WTC11 (cell line): ENCODE measurements around the gene STRAP. TPM values are rescaled to one million over a fixed set of nuclear protein-coding genes. Genes with fewer than 3 reads are reported as not detected.

Experiments
- ATAC-seq: fragments of 200-7000 bp; cut with Tn5 transposase; 2 replicates; pipeline ENCODE4 v1.10.0; 2021; ENCODE audit warnings: mild to moderate bottlenecking, moderate library complexity
- CTCF ChIA-PET: fragments of 300-600 bp; sonication (Branson Sonifier 250); formaldehyde crosslinking; loops from one replicate; lab custom pipeline; 2021; ENCODE audit warnings: antibody characterized with exemption; lab: Charles Lee
- POLR2A ChIA-PET: fragments of 350-600 bp; sonication (Branson Sonifier 250); formaldehyde crosslinking; loops from one replicate; lab custom pipeline; 2021; ENCODE audit warnings: antibody characterized with exemption; lab: Charles Lee
- DNase-seq: peaks from one replicate; pipeline ENCODE4 v3.0.0; 2021; ENCODE audit warnings: low spot score
- H3K27ac Mint-ChIP-seq: 2 replicates; pipeline ENCODE4 v1.8.0; 2021; ENCODE audit warnings: mixed read lengths
- H3K27me3 Mint-ChIP-seq: 2 replicates; pipeline ENCODE4 v1.8.0; 2021; ENCODE audit warnings: low read depth, mild to moderate bottlenecking, moderate library complexity, mixed read lengths
- H3K36me3 Mint-ChIP-seq: 2 replicates; pipeline ENCODE4 v1.8.0; 2021; ENCODE audit warnings: mixed read lengths
- H3K4me1 Mint-ChIP-seq: 2 replicates; pipeline ENCODE4 v1.8.0; 2022; ENCODE audit warnings: mixed read lengths
- H3K4me3 Mint-ChIP-seq: 2 replicates; pipeline ENCODE4 v1.8.0; 2021; ENCODE audit warnings: mild to moderate bottlenecking, moderate library complexity, mixed read lengths
- H3K9me3 Mint-ChIP-seq: 2 replicates; pipeline ENCODE4 v1.8.0; 2021; ENCODE audit warnings: mixed read lengths
- GTF2I ChIP-seq: fragments of 250-450 bp; sonication (Bioruptor Pico); conservative IDR thresholded peaks from 2 replicates; pipeline ENCODE4 v1.4.0; 2021; ENCODE audit warnings: mild to moderate bottlenecking
- KAT7 ChIP-seq: sonication (generic); formaldehyde crosslinking; IDR thresholded peaks from 2 replicates; pipeline ENCODE4 v1.8.1; 2023; ENCODE audit warnings: missing genetic modification reagents, mild to moderate bottlenecking, borderline replicate concordance
- MYBL2 ChIP-seq: sonication (generic); formaldehyde crosslinking; IDR thresholded peaks from 2 replicates; pipeline ENCODE4 v1.8.1; 2023; ENCODE audit warnings: mild to moderate bottlenecking, moderate library complexity, missing genetic modification reagents
- NR1H2 ChIP-seq: sonication (generic); formaldehyde crosslinking; IDR thresholded peaks from 2 replicates; pipeline ENCODE4 v1.9.0; 2021; ENCODE audit warnings: mild to moderate bottlenecking, moderate library complexity, missing genetic modification reagents
- RELA ChIP-seq: sonication (generic); formaldehyde crosslinking; IDR thresholded peaks from 2 replicates; pipeline ENCODE4 v1.8.1; 2022; ENCODE audit warnings: missing genetic modification reagents, mild to moderate bottlenecking, borderline replicate concordance
- SMAD3 ChIP-seq: sonication (generic); formaldehyde crosslinking; IDR thresholded peaks from 2 replicates; pipeline ENCODE4 v1.8.0; 2022; ENCODE audit warnings: missing genetic modification reagents, mild to moderate bottlenecking, borderline replicate concordance
- SP1 ChIP-seq: sonication (generic); formaldehyde crosslinking; conservative IDR thresholded peaks from 2 replicates; pipeline ENCODE4 v1.8.1; 2022; ENCODE audit warnings: missing genetic modification reagents
- TCF7 ChIP-seq: sonication (generic); formaldehyde crosslinking; IDR thresholded peaks from 2 replicates; pipeline ENCODE4 v1.8.0; 2022; ENCODE audit warnings: mild to moderate bottlenecking, low read depth, missing genetic modification reagents, moderate library complexity
- total RNA-seq: library from RNA; stranded (reverse); gene quantifications from 3 replicates; pipeline ENCODE4 v1.2.3, GENCODE V29; 2021
- TF ChIP-seq, protein P1 (sequence below): sonication (generic); formaldehyde crosslinking; IDR thresholded peaks from 2 replicates; pipeline ENCODE4 v1.8.0; 2022; ENCODE audit warnings: mild to moderate bottlenecking, missing genetic modification reagents
- TF ChIP-seq, protein P2 (sequence below): sonication (generic); formaldehyde crosslinking; IDR thresholded peaks from 2 replicates; pipeline ENCODE4 v1.8.0; 2022; ENCODE audit warnings: missing genetic modification reagents
- TF ChIP-seq, protein P3 (sequence below): sonication (generic); formaldehyde crosslinking; IDR thresholded peaks from 2 replicates; pipeline ENCODE4 v1.8.0; 2022; ENCODE audit warnings: mild to moderate bottlenecking, missing genetic modification reagents
- TF ChIP-seq, protein P4 (sequence below): fragments of 250-450 bp; sonication (Bioruptor Pico); IDR thresholded peaks from 2 replicates; pipeline ENCODE4 v1.8.0; 2021; ENCODE audit warnings: mild to moderate bottlenecking
- TF ChIP-seq, protein P5 (sequence below): sonication (generic); formaldehyde crosslinking; IDR thresholded peaks from 2 replicates; pipeline ENCODE4 v1.8.0; 2022; ENCODE audit warnings: mild to moderate bottlenecking, missing genetic modification reagents
- TF ChIP-seq, protein P6 (sequence below): sonication (generic); formaldehyde crosslinking; IDR thresholded peaks from 2 replicates; pipeline ENCODE4 v1.8.1; 2023; ENCODE audit warnings: mild to moderate bottlenecking, missing genetic modification reagents, moderate library complexity
- TF ChIP-seq, protein P7 (sequence below): sonication (generic); formaldehyde crosslinking; IDR thresholded peaks from 2 replicates; pipeline ENCODE4 v1.8.1; 2022; ENCODE audit warnings: mild to moderate bottlenecking, moderate library complexity, missing genetic modification reagents

Gene STRAP
- total RNA-seq, 1 experiment from 2014 or later = 221 TPM

DNA sequence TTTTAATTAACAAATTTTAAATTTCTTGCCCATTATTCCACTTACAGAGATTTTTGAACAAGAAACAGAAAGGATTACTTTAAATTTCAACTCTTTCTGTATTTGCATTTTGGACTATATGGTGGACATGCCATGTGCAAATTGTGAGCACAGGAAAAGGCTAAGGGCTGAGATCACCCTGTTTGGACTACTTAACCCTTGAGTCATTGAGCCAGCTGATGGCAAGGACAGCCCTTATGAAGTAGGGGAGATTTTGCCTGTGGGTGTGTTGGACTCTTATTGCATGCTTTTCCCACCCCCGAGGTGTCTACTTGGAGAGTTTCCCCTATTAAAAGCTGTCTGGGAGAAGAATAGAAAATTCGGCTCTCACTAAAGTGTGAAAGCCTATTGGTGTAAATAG, 46.2 kb downstream of the STRAP start (continued):
- TF ChIP-seq, protein P1, sequence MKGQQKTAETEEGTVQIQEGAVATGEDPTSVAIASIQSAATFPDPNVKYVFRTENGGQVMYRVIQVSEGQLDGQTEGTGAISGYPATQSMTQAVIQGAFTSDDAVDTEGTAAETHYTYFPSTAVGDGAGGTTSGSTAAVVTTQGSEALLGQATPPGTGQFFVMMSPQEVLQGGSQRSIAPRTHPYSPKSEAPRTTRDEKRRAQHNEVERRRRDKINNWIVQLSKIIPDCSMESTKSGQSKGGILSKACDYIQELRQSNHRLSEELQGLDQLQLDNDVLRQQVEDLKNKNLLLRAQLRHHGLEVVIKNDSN (CRISPR knock-in tag) = no peak
- TF ChIP-seq KAT7 (CRISPR knock-in tag) (no peak), RELA (CRISPR knock-in tag) (no peak), TCF7 (CRISPR knock-in tag) (no peak), GTF2I (CRISPR knock-in tag) (no peak), SMAD3 (no peak), MYBL2 (CRISPR knock-in tag) (no peak)
- TF ChIP-seq, protein P2, sequence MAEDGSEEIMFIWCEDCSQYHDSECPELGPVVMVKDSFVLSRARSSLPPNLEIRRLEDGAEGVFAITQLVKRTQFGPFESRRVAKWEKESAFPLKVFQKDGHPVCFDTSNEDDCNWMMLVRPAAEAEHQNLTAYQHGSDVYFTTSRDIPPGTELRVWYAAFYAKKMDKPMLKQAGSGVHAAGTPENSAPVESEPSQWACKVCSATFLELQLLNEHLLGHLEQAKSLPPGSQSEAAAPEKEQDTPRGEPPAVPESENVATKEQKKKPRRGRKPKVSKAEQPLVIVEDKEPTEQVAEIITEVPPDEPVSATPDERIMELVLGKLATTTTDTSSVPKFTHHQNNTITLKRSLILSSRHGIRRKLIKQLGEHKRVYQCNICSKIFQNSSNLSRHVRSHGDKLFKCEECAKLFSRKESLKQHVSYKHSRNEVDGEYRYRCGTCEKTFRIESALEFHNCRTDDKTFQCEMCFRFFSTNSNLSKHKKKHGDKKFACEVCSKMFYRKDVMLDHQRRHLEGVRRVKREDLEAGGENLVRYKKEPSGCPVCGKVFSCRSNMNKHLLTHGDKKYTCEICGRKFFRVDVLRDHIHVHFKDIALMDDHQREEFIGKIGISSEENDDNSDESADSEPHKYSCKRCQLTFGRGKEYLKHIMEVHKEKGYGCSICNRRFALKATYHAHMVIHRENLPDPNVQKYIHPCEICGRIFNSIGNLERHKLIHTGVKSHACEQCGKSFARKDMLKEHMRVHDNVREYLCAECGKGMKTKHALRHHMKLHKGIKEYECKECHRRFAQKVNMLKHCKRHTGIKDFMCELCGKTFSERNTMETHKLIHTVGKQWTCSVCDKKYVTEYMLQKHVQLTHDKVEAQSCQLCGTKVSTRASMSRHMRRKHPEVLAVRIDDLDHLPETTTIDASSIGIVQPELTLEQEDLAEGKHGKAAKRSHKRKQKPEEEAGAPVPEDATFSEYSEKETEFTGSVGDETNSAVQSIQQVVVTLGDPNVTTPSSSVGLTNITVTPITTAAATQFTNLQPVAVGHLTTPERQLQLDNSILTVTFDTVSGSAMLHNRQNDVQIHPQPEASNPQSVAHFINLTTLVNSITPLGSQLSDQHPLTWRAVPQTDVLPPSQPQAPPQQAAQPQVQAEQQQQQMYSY = no peak
- TF ChIP-seq, protein P3, sequence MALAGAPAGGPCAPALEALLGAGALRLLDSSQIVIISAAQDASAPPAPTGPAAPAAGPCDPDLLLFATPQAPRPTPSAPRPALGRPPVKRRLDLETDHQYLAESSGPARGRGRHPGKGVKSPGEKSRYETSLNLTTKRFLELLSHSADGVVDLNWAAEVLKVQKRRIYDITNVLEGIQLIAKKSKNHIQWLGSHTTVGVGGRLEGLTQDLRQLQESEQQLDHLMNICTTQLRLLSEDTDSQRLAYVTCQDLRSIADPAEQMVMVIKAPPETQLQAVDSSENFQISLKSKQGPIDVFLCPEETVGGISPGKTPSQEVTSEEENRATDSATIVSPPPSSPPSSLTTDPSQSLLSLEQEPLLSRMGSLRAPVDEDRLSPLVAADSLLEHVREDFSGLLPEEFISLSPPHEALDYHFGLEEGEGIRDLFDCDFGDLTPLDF (CRISPR knock-in tag) = no peak
- TF ChIP-seq, protein P4, sequence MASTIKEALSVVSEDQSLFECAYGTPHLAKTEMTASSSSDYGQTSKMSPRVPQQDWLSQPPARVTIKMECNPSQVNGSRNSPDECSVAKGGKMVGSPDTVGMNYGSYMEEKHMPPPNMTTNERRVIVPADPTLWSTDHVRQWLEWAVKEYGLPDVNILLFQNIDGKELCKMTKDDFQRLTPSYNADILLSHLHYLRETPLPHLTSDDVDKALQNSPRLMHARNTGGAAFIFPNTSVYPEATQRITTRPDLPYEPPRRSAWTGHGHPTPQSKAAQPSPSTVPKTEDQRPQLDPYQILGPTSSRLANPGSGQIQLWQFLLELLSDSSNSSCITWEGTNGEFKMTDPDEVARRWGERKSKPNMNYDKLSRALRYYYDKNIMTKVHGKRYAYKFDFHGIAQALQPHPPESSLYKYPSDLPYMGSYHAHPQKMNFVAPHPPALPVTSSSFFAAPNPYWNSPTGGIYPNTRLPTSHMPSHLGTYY (CRISPR knock-in tag) = no peak

DNA sequence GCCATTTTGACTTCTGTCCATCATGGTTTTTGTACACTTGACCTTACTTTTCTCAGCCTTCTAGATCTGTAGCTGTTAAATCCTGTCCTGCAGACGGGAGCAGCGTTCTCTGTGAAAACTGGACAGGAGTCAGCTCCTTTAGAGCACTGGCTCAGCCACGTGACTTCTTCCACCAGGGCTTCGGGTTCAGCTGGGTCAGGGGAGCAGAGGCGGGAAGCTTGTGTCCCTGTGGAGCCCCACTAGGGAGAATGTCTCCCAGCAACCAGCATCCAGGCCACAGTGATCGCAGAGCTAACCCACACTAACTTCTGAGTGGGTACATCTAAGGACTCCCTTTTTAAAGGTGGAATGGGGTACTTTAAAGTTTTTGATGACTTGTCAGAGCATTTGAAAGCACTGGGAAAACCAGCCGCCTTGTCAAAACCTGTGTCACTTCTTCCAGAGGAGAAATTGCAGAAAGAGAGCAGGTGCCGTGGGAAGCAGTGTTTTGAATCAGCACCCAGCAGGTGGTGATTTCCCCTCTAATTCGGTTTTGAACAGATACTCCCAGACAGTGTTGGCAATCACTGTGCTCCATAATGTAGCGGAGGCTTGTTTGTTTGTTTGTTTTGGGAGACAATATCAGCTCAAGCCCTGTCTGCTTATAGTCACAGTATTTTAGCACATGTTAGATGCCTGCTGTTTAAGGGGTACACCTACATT, 46.8 kb downstream of the STRAP start:
- Mint-ChIP-seq H3K36me3 (0 out of 2 replicates have a peak, but pooled peaks cover 2% of the 10 kb centered on the region), H3K4me1 (peaks cover 42% of the 10 kb centered on the region), H3K27me3 (no peaks in the 10 kb centered on the region), H3K4me3 (no peak overlapping the region), H3K27ac (no peak overlapping the region; the same call in 1 of the 2 replicates), H3K9me3 (no peaks in the 10 kb centered on the region)
- peak; percentile 62 for ATAC-seq
- POLR2A ChIA-PET = interaction anchor here (1.0 kb wide), 1 partner anchor 19 kb away, joined by 3 read pairs; no protein-coding TSS in a partner anchor
- TF ChIP-seq, protein P1 (CRISPR knock-in tag) = peak; percentile 64
- TF ChIP-seq NR1H2 = no peak
- TF ChIP-seq, protein P5, sequence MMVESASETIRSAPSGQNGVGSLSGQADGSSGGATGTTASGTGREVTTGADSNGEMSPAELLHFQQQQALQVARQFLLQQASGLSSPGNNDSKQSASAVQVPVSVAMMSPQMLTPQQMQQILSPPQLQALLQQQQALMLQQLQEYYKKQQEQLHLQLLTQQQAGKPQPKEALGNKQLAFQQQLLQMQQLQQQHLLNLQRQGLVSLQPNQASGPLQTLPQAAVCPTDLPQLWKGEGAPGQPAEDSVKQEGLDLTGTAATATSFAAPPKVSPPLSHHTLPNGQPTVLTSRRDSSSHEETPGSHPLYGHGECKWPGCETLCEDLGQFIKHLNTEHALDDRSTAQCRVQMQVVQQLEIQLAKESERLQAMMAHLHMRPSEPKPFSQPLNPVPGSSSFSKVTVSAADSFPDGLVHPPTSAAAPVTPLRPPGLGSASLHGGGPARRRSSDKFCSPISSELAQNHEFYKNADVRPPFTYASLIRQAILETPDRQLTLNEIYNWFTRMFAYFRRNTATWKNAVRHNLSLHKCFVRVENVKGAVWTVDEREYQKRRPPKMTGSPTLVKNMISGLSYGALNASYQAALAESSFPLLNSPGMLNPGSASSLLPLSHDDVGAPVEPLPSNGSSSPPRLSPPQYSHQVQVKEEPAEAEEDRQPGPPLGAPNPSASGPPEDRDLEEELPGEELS (CRISPR knock-in tag) = no peak
- TF ChIP-seq, protein P6, sequence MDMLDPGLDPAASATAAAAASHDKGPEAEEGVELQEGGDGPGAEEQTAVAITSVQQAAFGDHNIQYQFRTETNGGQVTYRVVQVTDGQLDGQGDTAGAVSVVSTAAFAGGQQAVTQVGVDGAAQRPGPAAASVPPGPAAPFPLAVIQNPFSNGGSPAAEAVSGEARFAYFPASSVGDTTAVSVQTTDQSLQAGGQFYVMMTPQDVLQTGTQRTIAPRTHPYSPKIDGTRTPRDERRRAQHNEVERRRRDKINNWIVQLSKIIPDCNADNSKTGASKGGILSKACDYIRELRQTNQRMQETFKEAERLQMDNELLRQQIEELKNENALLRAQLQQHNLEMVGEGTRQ = peak; percentile 67
- TF ChIP-seq, protein P7, sequence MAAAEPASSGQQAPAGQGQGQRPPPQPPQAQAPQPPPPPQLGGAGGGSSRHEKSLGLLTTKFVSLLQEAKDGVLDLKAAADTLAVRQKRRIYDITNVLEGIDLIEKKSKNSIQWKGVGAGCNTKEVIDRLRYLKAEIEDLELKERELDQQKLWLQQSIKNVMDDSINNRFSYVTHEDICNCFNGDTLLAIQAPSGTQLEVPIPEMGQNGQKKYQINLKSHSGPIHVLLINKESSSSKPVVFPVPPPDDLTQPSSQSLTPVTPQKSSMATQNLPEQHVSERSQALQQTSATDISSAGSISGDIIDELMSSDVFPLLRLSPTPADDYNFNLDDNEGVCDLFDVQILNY = no peak
- TF ChIP-seq SP1 = no peak
- no peak for DNase-seq
- CTCF ChIA-PET = no interaction called here
